Prostate gland (tissue), 2 donors: ENCODE data around the gene DECR2.
"Not testable (repeated sequence)": the region's sequence is repeated elsewhere in the genome, so short reads cannot be mapped to it uniquely, and the experiment has no call there.

Experiments used
- CTCF ChIP-seq, 4 experiments: fragments of 200-600 bp in 2 of 4; fragments of 450-650 bp in 2 of 4; sonication (generic) in 2 of 4; IDR thresholded peaks; 1 replicate in 3 of 4; 2 replicates in 1 of 4; pipeline ENCODE4 v1.5.1; 2016 to 2019; ENCODE audit warnings: antibody characterized with exemption in 4 of 4, mild to moderate bottlenecking in 2 of 4, moderate library complexity in 2 of 4
- POLR2A ChIP-seq: fragments of 450-650 bp; IDR thresholded peaks from one replicate; pipeline ENCODE4 v1.6.1; 2016; ENCODE audit warnings: antibody characterized with exemption, mild to moderate bottlenecking
- POLR2AphosphoS5 ChIP-seq: sonication (generic); formaldehyde crosslinking; IDR thresholded peaks from one replicate; pipeline ENCODE4 v1.6.1; 2017; ENCODE audit warnings: antibody characterized with exemption

- TF ChIP-seq CTCF (IDR thresholded peaks at IDR 0.05); POLR2A; POLR2AphosphoS5: not testable (repeated sequence)
Measured at GRCh38 chr16:422179-422578, 20.5 kb downstream of the DECR2 start.
